ENCODE measurements around the gene CDH4. TPM values are rescaled to one million over a fixed set of nuclear protein-coding genes. Genes with fewer than 3 reads are reported as not detected.

CDH4 gene
- total and polyA plus RNA-seq, 2 of the 4 experiments (the other 2 are of a cell fraction) = 1.6 to 3.5 TPM

- Histone ChIP-seq H2BK5ac (ENCODE audit: low read depth, low read length, poor library complexity, severe bottlenecking) (no peak overlapping the region), H3K4me1 (ENCODE audit: control insufficient read depth, insufficient read depth, low read length) (no peaks in the 10 kb centered on the region), H2BK15ac (ENCODE audit: low read depth, low read length) (no peak overlapping the region), H3K36me3 (ENCODE audit: control insufficient read depth, insufficient read depth, low read length) (no peaks in the 10 kb centered on the region), H3K27ac (ENCODE audit: insufficient read depth, low read length) (no peak overlapping the region), H4K20me1 (ENCODE audit: insufficient read depth, low read length) (no peaks in the 10 kb centered on the region), H3K9ac (ENCODE audit: low read depth, low read length) (no peak overlapping the region), H3K56ac (ENCODE audit: extremely low read depth, insufficient read depth, low read length) (no peak overlapping the region), H4K91ac (ENCODE audit: insufficient read depth, low read depth, low read length) (no peak overlapping the region), H3K9me3 (ENCODE audit: control insufficient read depth, insufficient read depth, low read length) (peaks cover 2% of the 10 kb centered on the region; the same call in 1 of the 2 replicates), H2BK120ac (ENCODE audit: low read depth, low read length) (no peak overlapping the region), H4K5ac (ENCODE audit: low read depth, low read length) (no peak overlapping the region), H3K4me2 (ENCODE audit: low read depth, low read length) (no peak overlapping the region), H3K14ac (replicated peaks; ENCODE audit: low read depth, low read length) (no peak overlapping the region), H2AK5ac (ENCODE audit: low read depth, low read length) (no peak overlapping the region), H3K79me1 (ENCODE audit: low read depth in 1 of 2, low read length in 2 of 2) (no peaks in the 10 kb centered on the region), H3K18ac (ENCODE audit: low read depth, low read length) (no peak overlapping the region), H3K23ac (ENCODE audit: low read depth, low read length) (no peak overlapping the region), H4K8ac (ENCODE audit: low read depth in 2 of 2, low read length in 2 of 2) (no peak overlapping the region), H3K4ac (ENCODE audit: low read depth, low read length) (no peak overlapping the region), H2BK20ac (ENCODE audit: low read depth, low read length) (no peak overlapping the region), H3K4me3 (ENCODE audit: insufficient read depth, low read depth, low read length) (no peak overlapping the region), H3K27me3 (ENCODE audit: control insufficient read depth, insufficient read depth, low read length) (peaks cover 5% of the 10 kb centered on the region; the same call in 1 of the 2 replicates), H3K9me1 (ENCODE audit: insufficient read depth, low read length) (no peaks in the 10 kb centered on the region), H2AFZ (replicated peaks; ENCODE audit: low read length, poor library complexity) (peak overlapping the region; percentile 48), H2AK9ac (replicated peaks; ENCODE audit: low read depth, low read length, poor library complexity) (no peak overlapping the region)
- TF ChIP-seq ELK1 (IDR thresholded peaks at IDR 0.05; ENCODE audit: borderline replicate concordance, low read depth, low read length) (no peak), USF2 (IDR thresholded peaks at IDR 0.05; ENCODE audit: low read depth, low read length) (no peak), MXI1 (IDR thresholded peaks at IDR 0.05; ENCODE audit: borderline replicate concordance, low read depth, low read length) (no peak), MAZ (IDR thresholded peaks at IDR 0.05; ENCODE audit: borderline replicate concordance, low read depth, low read length) (no peak)
- ChIA-PET POLR2A (ENCODE audit: unreplicated experiment) (no interaction called here), CTCF (no interaction called here)
- no TSS peak for BruUV-seq (replicated peaks)
- WGBS, 2 experiments (ENCODE audit: extremely low coverage in 2 of 2, insufficient read length in 1 of 2) = 8% methylated on average over 5 of the region's 14 CpGs; no CpG with 5 or more reads in 1 of the 2 experiments
- ATAC-seq (ENCODE audit: low read depth) (no peak; the same call in 1 of the 2 replicates), DNase-seq (no peak)
- dilution Hi-C loops (cut with HindIII; ENCODE audit: low sequenced_read_pairs, unreplicated experiment) = no loop called here
- intact Hi-C loops (cut with micrococcal nuclease) = no loop called here
- in situ Hi-C loops (cut with MboI; ENCODE audit: low sequenced_read_pairs) = no loop called here
Measured at GRCh38 chr20:61850457-61850856, 598.4 kb downstream of the CDH4 start.

All from IMR-90 (cell line).